HepG2 (cell line): Measurements from ENCODE around the gene MSX2. TPM values are rescaled to one million over a fixed set of nuclear protein-coding genes. Genes with fewer than 3 reads are reported as not detected.

Source experiments
- ATAC-seq: fragments of 200-7000 bp; cut with Tn5 transposase; 3 replicates; pipeline ENCODE4 v1.9.1; 2020; ENCODE audit warnings: mild to moderate bottlenecking, moderate library complexity
- BruUV-seq: library from RNA; stranded (reverse); fragments of 400-500 nt; replicated peaks from 2 replicates; lab custom pipeline; 2021; lab: Mats Ljungman, UMichigan
- CTCF ChIA-PET: fragments of 300-600 bp; formaldehyde crosslinking; extraction: SDS; loops from one replicate; lab custom pipeline; 2021; ENCODE audit warnings: low total read pairs, inconsistent platforms, low intra/inter-chr PET ratio; lab: Yijun Ruan, JAX
- POLR2A ChIA-PET: fragments of 350-600 bp; sonication (Branson Sonifier 250); formaldehyde crosslinking; loops from one replicate; lab custom pipeline; 2020; ENCODE audit warnings: antibody characterized with exemption, inconsistent platforms; lab: Yijun Ruan, JAX
- DNase-seq: peaks from one replicate; pipeline ENCODE4 v3.0.0-alpha.2; 2015; ENCODE audit warnings: low spot score
- FAIRE-seq: peaks from 3 replicates; lab custom pipeline; 2011; peaks lifted over from hg19 to GRCh38; lab: Jason Lieb, UNC
- H2AFZ ChIP-seq: one replicate; pipeline ENCODE4 v1.6.1; 2011; ENCODE audit warnings: low read length, inconsistent platforms
- H3K27ac ChIP-seq: fragments of 300-600 bp; 3 replicates; pipeline ENCODE4 v1.8.0; 2011; ENCODE audit warnings: mixed run types, mild to moderate bottlenecking, mixed read lengths, low read length, inconsistent platforms; ENCODE audit not compliant: insufficient read depth; ENCODE audit errors: extremely low read length
- H3K27me3 ChIP-seq, 2 experiments: fragments of 200-600 bp in 1 of 2; 2 replicates in 1 of 2; 3 replicates in 1 of 2; pipeline versions ENCODE4 v1.6.0 to v1.8.0; 2011; ENCODE audit warnings: low read length in 2 of 2, mild to moderate bottlenecking in 2 of 2, moderate library complexity in 2 of 2, inconsistent platforms in 1 of 2; ENCODE audit not compliant: insufficient read depth in 2 of 2, control insufficient read depth in 1 of 2
- H3K36me3 ChIP-seq, 2 experiments: fragments of 200-600 bp in 1 of 2; replicated peaks in 1 of 2; 2 replicates in 1 of 2; 3 replicates in 1 of 2; pipeline versions ENCODE4 v1.5.1 to v1.8.0; 2011; ENCODE audit warnings: low read length in 2 of 2, inconsistent platforms in 1 of 2; ENCODE audit not compliant: insufficient read depth in 2 of 2, control insufficient read depth in 1 of 2
- H3K4me1 ChIP-seq: 2 replicates; pipeline ENCODE4 v1.5.1; 2012; ENCODE audit warnings: low read length, inconsistent platforms; ENCODE audit not compliant: insufficient read depth
- H3K4me2 ChIP-seq: 2 replicates; pipeline ENCODE4 v1.6.0; 2011; ENCODE audit warnings: low read depth, low read length, inconsistent platforms
- H3K4me3 ChIP-seq, 3 experiments: fragments of 200-600 bp in 1 of 3; sonication (generic), shearing (Covaris generic) in 1 of 3; replicated peaks in 1 of 3; 2 replicates each; pipeline ENCODE4 v1.5.1; 2011 to 2016; ENCODE audit warnings: low read length in 3 of 3, inconsistent platforms in 2 of 3, low read depth in 2 of 3, mild to moderate bottlenecking in 2 of 3, control low read depth in 1 of 3, mixed read lengths in 1 of 3; ENCODE audit not compliant: insufficient read depth in 1 of 3
- H3K79me2 ChIP-seq: one replicate; pipeline ENCODE4 v1.6.1; 2011; ENCODE audit warnings: low read length, inconsistent platforms; ENCODE audit not compliant: insufficient read depth
- H3K9ac ChIP-seq: 2 replicates; pipeline ENCODE4 v1.6.0; 2011; ENCODE audit warnings: mild to moderate bottlenecking, low read depth, low read length, inconsistent platforms; ENCODE audit not compliant: insufficient read depth
- H3K9me3 ChIP-seq: 2 replicates; pipeline ENCODE4 v1.5.1; 2012; ENCODE audit warnings: mild to moderate bottlenecking, low read length
- H4K20me1 ChIP-seq: 2 replicates; pipeline ENCODE4 v1.6.0; 2011; ENCODE audit warnings: inconsistent platforms, mild to moderate bottlenecking, low read length, moderate library complexity; ENCODE audit not compliant: insufficient read depth
- CENPT ChIP-seq: sonication (generic); formaldehyde crosslinking; IDR thresholded peaks from 2 replicates; pipeline ENCODE4 v1.8.0; 2022; ENCODE audit warnings: low read depth, mild to moderate bottlenecking, moderate library complexity, missing genetic modification reagents
- CTCF ChIP-seq: sonication (generic); formaldehyde crosslinking; IDR thresholded peaks from 2 replicates; pipeline ENCODE4 v1.5.0; 2020; ENCODE audit warnings: mild to moderate bottlenecking, missing genetic modification reagents, moderate library complexity
- ERF ChIP-seq: IDR thresholded peaks from 2 replicates; pipeline ENCODE4 v1.6.1; 2018; ENCODE audit warnings: missing biosample characterization, missing genetic modification reagents
- FOXK2 ChIP-seq: fragments of 450-650 bp; IDR thresholded peaks from 2 replicates; pipeline ENCODE4 v1.6.1; 2016
- IKZF4 ChIP-seq: sonication (generic); formaldehyde crosslinking; IDR thresholded peaks from 2 replicates; pipeline ENCODE4 v1.5.1; 2020; ENCODE audit warnings: borderline replicate concordance, mild to moderate bottlenecking, low read depth, missing genetic modification reagents; ENCODE audit errors: not compliant biosample characterization
- IRX3 ChIP-seq: sonication (generic); formaldehyde crosslinking; IDR thresholded peaks from 2 replicates; pipeline ENCODE4 v1.8.1; 2023; ENCODE audit warnings: mild to moderate bottlenecking, low read depth, missing genetic modification reagents, borderline replicate concordance
- MAFG ChIP-seq: sonication (generic); formaldehyde crosslinking; IDR thresholded peaks from 2 replicates; pipeline ENCODE4 v1.5.1; 2020; ENCODE audit warnings: mild to moderate bottlenecking, missing genetic modification reagents
- MATR3 ChIP-seq: sonication (generic); formaldehyde crosslinking; IDR thresholded peaks from 2 replicates; pipeline ENCODE4 v1.4.0; 2020; ENCODE audit warnings: missing genetic modification reagents
- MXD4 ChIP-seq: IDR thresholded peaks from 2 replicates; pipeline ENCODE4 v1.6.1; 2016; ENCODE audit warnings: mild to moderate bottlenecking, missing biosample characterization, missing genetic modification reagents
- PBX2 ChIP-seq: IDR thresholded peaks from 2 replicates; pipeline ENCODE4 v1.6.1; 2016; ENCODE audit warnings: control low read depth
- POLR2AphosphoS5 ChIP-seq: IDR thresholded peaks from 2 replicates; pipeline ENCODE4 v1.6.1; 2012; ENCODE audit warnings: low read depth, low read length
- SAP130 ChIP-seq: IDR thresholded peaks from 2 replicates; pipeline ENCODE4 v1.6.1; 2016; ENCODE audit warnings: low read depth
- SMAD3 ChIP-seq: sonication (generic); formaldehyde crosslinking; IDR thresholded peaks from 2 replicates; pipeline ENCODE4 v1.4.0; 2020; ENCODE audit warnings: missing genetic modification reagents
- SMARCC2 ChIP-seq: fragments of 450-650 bp; IDR thresholded peaks from 2 replicates; pipeline ENCODE4 v1.6.1; 2017; ENCODE audit warnings: antibody characterized with exemption, mild to moderate bottlenecking
- STAT6 ChIP-seq: sonication (generic); formaldehyde crosslinking; IDR thresholded peaks from 2 replicates; pipeline ENCODE4 v1.4.0; 2020; ENCODE audit warnings: missing genetic modification reagents, mild to moderate bottlenecking, borderline replicate concordance
- THAP7 ChIP-seq: sonication (generic); formaldehyde crosslinking; IDR thresholded peaks from 2 replicates; pipeline ENCODE4 v1.8.1; 2023; ENCODE audit warnings: mild to moderate bottlenecking, missing genetic modification reagents
- ZBTB8A ChIP-seq: sonication (generic); formaldehyde crosslinking; IDR thresholded peaks from 2 replicates; pipeline ENCODE4 v1.4.0; 2020; ENCODE audit warnings: mild to moderate bottlenecking, low read depth, missing genetic modification reagents, borderline replicate concordance
- ZNF713 ChIP-seq: sonication (generic); formaldehyde crosslinking; IDR thresholded peaks from 2 replicates; pipeline ENCODE4 v1.4.0; 2020; ENCODE audit warnings: mild to moderate bottlenecking, missing genetic modification reagents
- ZNF75D ChIP-seq: sonication (generic); formaldehyde crosslinking; IDR thresholded peaks from 2 replicates; pipeline ENCODE4 v1.8.1; 2023; ENCODE audit warnings: missing genetic modification reagents, mild to moderate bottlenecking, borderline replicate concordance
- WGBS: methylation state at CpG from one replicate; pipeline ENCODE4 v1.1.6; 2017; ENCODE audit warnings: low lambda C conversion rate; 5-methylcytosine and 5-hydroxymethylcytosine counted together
- in situ Hi-C: cut with HindIII; loops from 2 replicates; pipeline ENCODE4 v1.10.0; 2017; ENCODE audit warnings: low pct_unique_long_range_greater_than_20kb; ENCODE audit not compliant: extremely low pct_ligation_motif_present
- intact Hi-C: fragments of 100-400 bp; cut with micrococcal nuclease; formaldehyde crosslinking; loops from one replicate; pipeline ENCODE4 v1.10.0; 2022; ENCODE audit not compliant: unreplicated experiment
- polyA plus RNA-seq, 8 experiments: library from polyadenylated mRNA; depleted of rRNA in 3 of 8; stranded (reverse) in 7 of 8; unstranded in 1 of 8; fragments of >200 nt; fragmentation: Illumina TruSeq in 4 of 8; extraction: Trizol in 4 of 8; gene quantifications; 2 replicates each; pipeline versions ENCODE4 v1.2.1 to v1.2.3, GENCODE V29; 2011 to 2016; ENCODE audit warnings: low read depth in 4 of 8, missing spikeins in 1 of 8, mixed read lengths in 1 of 8; ENCODE audit not compliant: insufficient read depth in 1 of 8
- total RNA-seq, 5 experiments: library from RNA; depleted of rRNA; stranded (reverse); fragments of >200 nt; fragmentation: Illumina TruSeq; extraction: Trizol; gene quantifications; 2 replicates each; pipeline ENCODE4 v1.2.3, GENCODE V29; 2016; ENCODE audit warnings: low read depth in 1 of 5

The MSX2 gene
- total and polyA plus RNA-seq, 2 of the 13 experiments (the other 11 are each of a cell fraction or from before 2014, with no cell fraction given) = not detected

- no peak for ATAC-seq
- POLR2A ChIA-PET = no interaction called here
Observed at GRCh38 chr5:174755106-174755505, 30.7 kb downstream of the MSX2 start.

More at GRCh38 chr5:174755106-174755505, 30.7 kb downstream of the MSX2 start:
- 0% methylated on average over 2 of the region's 2 CpGs for WGBS
- Histone ChIP-seq H3K4me3 (no peak overlapping the region), H3K79me2 (no peaks in the 10 kb centered on the region), H4K20me1 (no peaks in the 10 kb centered on the region), H3K4me1 (no peaks in the 10 kb centered on the region), H3K4me2 (no peak overlapping the region), H3K36me3 (no peaks in the 10 kb centered on the region), H3K9ac (no peak overlapping the region), H2AFZ (no peak overlapping the region), H3K27ac (no peak overlapping the region), H3K9me3 (no peaks in the 10 kb centered on the region), H3K27me3 (peaks cover 0 to 20% of the 10 kb centered on the region in 2 experiments; a peak in 2 of 5 replicates)
- FAIRE-seq (peak; percentile 34), DNase-seq (no peak)
- BruUV-seq = no TSS peak
- TF ChIP-seq IRX3 (no peak), THAP7 (CRISPR knock-in tag) (no peak), FOXK2 (no peak), MATR3 (CRISPR knock-in tag) (no peak), ERF (CRISPR knock-in tag) (no peak), MXD4 (CRISPR knock-in tag) (no peak), ZNF75D (no peak), PBX2 (CRISPR knock-in tag) (no peak), CENPT (CRISPR knock-in tag) (no peak), ZNF713 (CRISPR knock-in tag) (no peak), SMAD3 (CRISPR knock-in tag) (no peak), POLR2AphosphoS5 (no peak), STAT6 (CRISPR knock-in tag) (no peak), SMARCC2 (no peak), MAFG (CRISPR knock-in tag) (no peak), ZBTB8A (CRISPR knock-in tag) (no peak), CTCF (CRISPR knock-in tag) (no peak), IKZF4 (CRISPR knock-in tag) (no peak), SAP130 (CRISPR knock-in tag) (no peak)
- in situ Hi-C loops (no loop called here), intact Hi-C loops (no loop called here)
- CTCF ChIA-PET = no interaction called here
